NT2/D1 (cell line): ENCODE data around the gene RHBDL3.
A peak's percentile ranks its signal among the peaks of the same experiment; 100 is the strongest.
"Not testable (repeated sequence)": the region's sequence is repeated elsewhere in the genome, so short reads cannot be mapped to it uniquely, and the experiment has no call there.

Experiments used
- DNase-seq: peaks from one replicate; pipeline ENCODE4 v3.0.0-alpha.2; 2011; ENCODE audit warnings: low read depth, low spot score
- H3K27me3 ChIP-seq: 2 replicates; pipeline ENCODE4 v1.6.0; 2011; ENCODE audit warnings: mild to moderate bottlenecking; ENCODE audit not compliant: insufficient read length, insufficient read depth
- H3K36me3 ChIP-seq: 2 replicates; pipeline ENCODE4 v1.6.1; 2011; ENCODE audit warnings: mild to moderate bottlenecking, low read length, mixed read lengths; ENCODE audit not compliant: insufficient read depth, insufficient read length
- H3K4me1 ChIP-seq: 2 replicates; pipeline ENCODE4 v1.5.1; 2011; ENCODE audit not compliant: insufficient read depth, insufficient read length
- H3K4me3 ChIP-seq: 2 replicates; pipeline ENCODE4 v1.5.1; 2011; ENCODE audit warnings: low read depth; ENCODE audit not compliant: insufficient read length
- H3K9ac ChIP-seq: 2 replicates; pipeline ENCODE4 v1.6.0; 2011; ENCODE audit warnings: low read depth; ENCODE audit not compliant: insufficient read length
- H3K9me3 ChIP-seq: 2 replicates; pipeline ENCODE4 v1.5.1; 2011; ENCODE audit warnings: mild to moderate bottlenecking, low read length; ENCODE audit not compliant: insufficient read depth
- SUZ12 ChIP-seq: IDR thresholded peaks from 2 replicates; pipeline ENCODE4 v1.6.1; 2011; ENCODE audit not compliant: insufficient read length, insufficient read depth; ENCODE audit errors: extremely low read depth
- YY1 ChIP-seq: IDR thresholded peaks from 2 replicates; pipeline ENCODE4 v1.6.1; 2011; ENCODE audit not compliant: insufficient read length, insufficient read depth
- ZNF274 ChIP-seq: IDR thresholded peaks from 2 replicates; pipeline ENCODE4 v1.6.1; 2011; ENCODE audit warnings: mild to moderate bottlenecking, low read depth, low read length

RHBDL3 gene

DNA sequence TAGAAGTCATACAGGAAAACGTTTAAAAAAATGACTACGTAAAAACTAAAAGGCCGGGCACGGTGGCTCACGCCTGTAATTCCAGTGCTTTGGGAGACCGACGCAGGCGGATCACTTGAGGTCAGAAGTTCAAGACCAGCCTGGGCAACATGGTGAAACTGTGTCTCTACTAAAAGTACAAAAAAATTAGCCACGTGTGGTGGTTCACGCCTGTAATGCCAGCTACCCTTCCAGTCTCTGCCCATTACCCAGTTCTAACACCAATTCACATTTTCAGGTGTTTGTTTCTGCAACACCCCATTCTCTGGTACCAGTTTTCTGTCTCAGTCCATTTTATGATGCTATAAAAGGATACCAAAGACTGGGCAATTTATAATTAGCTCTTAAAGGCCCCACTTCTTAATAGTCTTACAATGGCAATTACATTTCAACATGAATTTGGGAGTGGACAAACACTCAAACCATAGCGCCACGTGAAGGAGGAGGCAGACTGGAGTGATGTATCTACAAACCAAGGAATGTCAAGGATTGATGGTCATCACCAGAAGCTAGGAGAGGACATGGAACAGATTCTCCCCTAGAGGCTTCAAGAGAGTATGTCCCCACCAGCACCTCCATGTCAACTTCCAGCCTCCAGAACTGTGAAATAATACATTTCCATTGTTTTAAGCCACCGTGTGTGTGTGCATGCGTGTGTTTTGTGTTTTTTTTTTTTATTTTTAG is 77.1 kb downstream of the RHBDL3 start:
- TF ChIP-seq ZNF274 (no peak), YY1 (no peak)
- H3K9ac ChIP-seq: peak overlapping the region; percentile 86
- DNase-seq: no peak
- H3K36me3 ChIP-seq: peaks cover 11% of the 10 kb centered on the region
- H3K9me3 ChIP-seq: no peaks in the 10 kb centered on the region
- no peaks in the 10 kb centered on the region for H3K27me3 ChIP-seq
- no peak overlapping the region for H3K4me3 ChIP-seq
- no peaks in the 10 kb centered on the region for H3K4me1 ChIP-seq

DNA sequence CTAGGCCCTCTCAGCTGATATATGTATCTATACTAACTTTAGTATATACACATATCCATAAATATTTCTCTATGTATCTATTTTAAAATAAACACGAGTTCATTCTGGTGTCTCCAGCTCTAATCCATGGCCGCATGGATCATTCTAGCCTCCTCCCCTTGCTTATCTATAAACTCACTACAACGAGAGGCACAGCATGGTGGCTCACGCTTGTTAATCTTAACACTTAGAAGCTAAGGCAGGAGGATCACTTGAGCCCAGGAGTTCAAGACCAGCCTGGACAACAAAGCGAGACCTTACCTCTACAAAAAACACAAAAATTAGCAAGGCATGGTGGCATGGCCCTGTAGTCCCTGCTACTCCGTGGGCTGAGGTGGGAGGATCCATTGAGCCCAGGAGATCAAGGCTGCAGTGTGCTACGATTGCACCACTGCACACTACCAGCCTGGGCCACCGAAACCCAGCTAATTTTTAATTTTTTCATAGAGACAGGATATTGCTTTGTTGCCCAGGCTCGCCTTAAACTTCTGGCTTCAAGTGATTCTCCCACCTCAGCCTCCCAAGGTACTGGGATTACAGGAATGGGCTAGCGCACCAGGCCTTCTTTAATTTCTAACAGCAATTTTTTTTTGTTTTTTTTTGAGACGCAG is 80.4 kb downstream of the RHBDL3 start:
- Histone ChIP-seq H3K4me1 (no peaks in the 10 kb centered on the region), H3K4me3 (no peak overlapping the region), H3K36me3 (no peaks in the 10 kb centered on the region), H3K27me3 (no peaks in the 10 kb centered on the region), H3K9me3 (no peaks in the 10 kb centered on the region), H3K9ac (no peak overlapping the region)
- DNase-seq: no peak
- TF ChIP-seq SUZ12 (no peak), YY1 (no peak), ZNF274 (no peak)

- no peaks in the 10 kb centered on the region for H3K27me3 ChIP-seq
- no peaks in the 10 kb centered on the region for H3K4me1 ChIP-seq
- peak overlapping the region; percentile 9 for H3K9ac ChIP-seq
- no peak overlapping the region for H3K4me3 ChIP-seq
- TF ChIP-seq ZNF274 (no peak), SUZ12 (no peak), YY1 (no peak)
- H3K9me3 ChIP-seq: no peaks in the 10 kb centered on the region
- no peak for DNase-seq
- peaks cover 18% of the 10 kb centered on the region for H3K36me3 ChIP-seq
Measured at GRCh38 chr17:32348483-32348800, 82.8 kb downstream of the RHBDL3 start.

DNA sequence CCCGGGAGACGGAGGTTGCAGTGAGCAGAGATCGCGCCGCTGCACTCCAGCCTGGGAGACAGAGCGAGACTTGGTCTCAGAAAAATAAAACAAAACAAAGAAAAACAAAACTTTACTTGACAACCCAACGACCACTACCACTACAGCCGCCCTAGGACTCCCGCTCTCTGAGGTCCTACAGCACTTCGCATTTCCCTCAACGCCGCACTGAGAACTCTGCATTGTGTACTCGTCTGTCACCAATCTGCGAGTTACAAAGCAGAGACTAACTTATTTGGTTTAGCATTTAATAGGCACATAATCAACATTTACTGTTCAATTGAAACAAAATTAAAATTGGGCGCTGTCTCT is 83.8 kb downstream of the RHBDL3 start:
- peaks cover 27% of the 10 kb centered on the region for H3K36me3 ChIP-seq
- TF ChIP-seq SUZ12: no peak
- TF ChIP-seq YY1: no peak
- TF ChIP-seq ZNF274: no peak
- peaks cover 3% of the 10 kb centered on the region for H3K4me1 ChIP-seq
- H3K27me3 ChIP-seq: no peaks in the 10 kb centered on the region
- H3K9ac ChIP-seq: peak overlapping the region; percentile 92
- H3K4me3 ChIP-seq: peak overlapping the region; percentile 89
- no peaks in the 10 kb centered on the region for H3K9me3 ChIP-seq
- no peak for DNase-seq

GRCh38 chr17:32349854-32350665 is 84.4 kb downstream of the RHBDL3 start, which contains the start of gene ZNF207:
ZNF207 (plus strand) TSS chr17:32350157; CDS start chr17:32350286, 129 bp downstream.
- H3K9ac ChIP-seq: peak within 1 kb of the TSS; percentile 92
- H3K4me3 ChIP-seq: peak within 1 kb of the TSS; percentile 89
- H3K4me1 ChIP-seq: peaks cover 3% of the 10 kb centered on the region
- peak; percentile 91 for TF ChIP-seq YY1
- TF ChIP-seq ZNF274: no peak
- no peaks in the 10 kb centered on the region for H3K27me3 ChIP-seq
- peaks cover 33% of the 10 kb centered on the region for H3K36me3 ChIP-seq
- H3K9me3 ChIP-seq: no peaks in the 10 kb centered on the region
- DNase-seq: peak; percentile 90

GRCh38 chr17:32350666-32351418 is 85.2 kb downstream of the RHBDL3 start:
- Histone ChIP-seq H3K9me3 (no peaks in the 10 kb centered on the region), H3K36me3 (peaks cover 40% of the 10 kb centered on the region), H3K27me3 (no peaks in the 10 kb centered on the region), H3K9ac (peak overlapping the region; percentile 92), H3K4me3 (peak overlapping the region; percentile 89), H3K4me1 (peaks cover 3% of the 10 kb centered on the region)
- DNase-seq: no peak
- TF ChIP-seq ZNF274: no peak
- no peak for TF ChIP-seq YY1
- TF ChIP-seq SUZ12: no peak

DNA sequence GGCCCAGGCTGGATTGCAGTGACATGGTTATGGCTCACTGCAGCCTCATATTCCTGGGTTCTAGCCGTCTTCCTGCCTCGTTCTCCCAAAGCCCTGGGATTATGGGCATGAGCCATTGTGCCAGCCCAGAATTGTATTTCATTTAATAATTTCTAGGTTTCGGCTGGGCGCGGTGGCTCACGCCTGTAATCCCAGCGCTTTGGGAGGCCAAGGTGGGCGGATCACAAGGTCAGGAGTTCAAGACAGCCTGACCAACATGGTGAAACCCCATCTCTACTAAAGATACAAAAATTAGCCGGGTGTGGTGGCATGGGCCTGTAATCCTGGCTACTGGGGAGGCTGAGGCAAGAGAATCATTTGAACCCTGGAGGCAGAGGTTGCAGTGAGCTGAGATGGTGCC is 87.1 kb downstream of the RHBDL3 start:
- H3K4me3 ChIP-seq: not testable (repeated sequence)

More for the DNA sequence above, 87.1 kb downstream of the RHBDL3 start:
- DNase-seq, H3K27me3 ChIP-seq, H3K4me1 ChIP-seq, H3K9me3 ChIP-seq: not testable (repeated sequence)
- H3K36me3 ChIP-seq: peaks cover 56% of the 10 kb centered on the region
- H3K9ac ChIP-seq: peak overlapping the region; percentile 21
